ENCODE data around the gene ANAPC13.

Gene ANAPC13

GRCh38 chr3:134485718-134486576, at the start of gene ANAPC13, which contains the start of gene CEP63:
ANAPC13 (minus strand) TSS chr3:134485985; CDS start chr3:134482904, 3,081 bp downstream.
CEP63 (plus strand) TSS chr3:134486057; CDS start chr3:134495321, 9,264 bp downstream.
- peak; percentile 55 for FAIRE-seq

GRCh38 chr3:134535186-134535970, 49.6 kb upstream of the ANAPC13 start:
- DNase-seq (ENCODE audit: low spot score) (no peak), FAIRE-seq (no peak)

More at GRCh38 chr3:134485718-134486576, at the start of gene ANAPC13, which contains the start of gene CEP63:
- DNase-seq (ENCODE audit: low spot score) = peak; percentile 97

GRCh38 chr3:134533493-134533892, 47.7 kb upstream of the ANAPC13 start:
- DNase-seq (ENCODE audit: low spot score) = no peak

GRCh38 chr3:134527538-134528186, 41.9 kb upstream of the ANAPC13 start:
- DNase-seq (ENCODE audit: low spot score) (no peak), FAIRE-seq (no peak)

More at GRCh38 chr3:134533493-134533892, 47.7 kb upstream of the ANAPC13 start:
- no peak for FAIRE-seq

GRCh38 chr3:134527037-134527436, 41.3 kb upstream of the ANAPC13 start:
- FAIRE-seq (no peak), DNase-seq (ENCODE audit: low spot score) (no peak)

GRCh38 chr3:134526319-134526718, 40.5 kb upstream of the ANAPC13 start:
- no peak for FAIRE-seq
- DNase-seq (ENCODE audit: low spot score) = no peak

GRCh38 chr3:134525293-134525692, 39.5 kb upstream of the ANAPC13 start:
- FAIRE-seq (no peak), DNase-seq (ENCODE audit: low spot score) (no peak)

- FAIRE-seq (no peak), DNase-seq (ENCODE audit: low spot score) (no peak)
Observed at GRCh38 chr3:134522541-134522940, 36.8 kb upstream of the ANAPC13 start.

- peak; percentile 47 for FAIRE-seq
- no peak for DNase-seq (ENCODE audit: low spot score)
Observed at GRCh38 chr3:134517791-134518190, 32.0 kb upstream of the ANAPC13 start.

- no peak for DNase-seq (ENCODE audit: low spot score)
- FAIRE-seq = no peak
Observed at GRCh38 chr3:134516905-134517304, 31.1 kb upstream of the ANAPC13 start.

- FAIRE-seq (no peak), DNase-seq (ENCODE audit: low spot score) (no peak)
Observed at GRCh38 chr3:134511500-134511899, 25.7 kb upstream of the ANAPC13 start.

- no peak for DNase-seq (ENCODE audit: low spot score)
- no peak for FAIRE-seq
Observed at GRCh38 chr3:134505485-134505884, 19.7 kb upstream of the ANAPC13 start.

GRCh38 chr3:134504132-134504531, 18.3 kb upstream of the ANAPC13 start:
- no peak for DNase-seq (ENCODE audit: low spot score)

GRCh38 chr3:134503266-134503665, 17.5 kb upstream of the ANAPC13 start:
- no peak for DNase-seq (ENCODE audit: low spot score)
- FAIRE-seq = no peak

More at GRCh38 chr3:134504132-134504531, 18.3 kb upstream of the ANAPC13 start:
- FAIRE-seq = no peak

- peak; percentile 48 for FAIRE-seq
- DNase-seq (ENCODE audit: low spot score) = no peak
Observed at GRCh38 chr3:134496471-134497071, 10.8 kb upstream of the ANAPC13 start.

- no peak for DNase-seq (ENCODE audit: low spot score)
- FAIRE-seq = no peak
Observed at GRCh38 chr3:134495980-134496379, 10.2 kb upstream of the ANAPC13 start.

GRCh38 chr3:134494495-134494894, 8.7 kb upstream of the ANAPC13 start:
- no peak for FAIRE-seq

GRCh38 chr3:134487406-134487805, 1.6 kb upstream of the ANAPC13 start:
- DNase-seq (ENCODE audit: low spot score) (no peak), FAIRE-seq (no peak)

More at GRCh38 chr3:134494495-134494894, 8.7 kb upstream of the ANAPC13 start:
- no peak for DNase-seq (ENCODE audit: low spot score)

- FAIRE-seq (no peak), DNase-seq (ENCODE audit: low spot score) (peak; percentile 9)
Observed at GRCh38 chr3:134486577-134487041, 824 bp upstream of the ANAPC13 start.

GRCh38 chr3:134485075-134485717, 589 bp downstream of the ANAPC13 start:
- DNase-seq (ENCODE audit: low spot score) (no peak), FAIRE-seq (no peak)
